NCI-H226 (cell line): ENCODE data around the gene GPR158.

Experiments
- DNase-seq: peaks from one replicate; pipeline ENCODE4 v3.0.0-alpha.2; 2015

The GPR158 gene

DNA sequence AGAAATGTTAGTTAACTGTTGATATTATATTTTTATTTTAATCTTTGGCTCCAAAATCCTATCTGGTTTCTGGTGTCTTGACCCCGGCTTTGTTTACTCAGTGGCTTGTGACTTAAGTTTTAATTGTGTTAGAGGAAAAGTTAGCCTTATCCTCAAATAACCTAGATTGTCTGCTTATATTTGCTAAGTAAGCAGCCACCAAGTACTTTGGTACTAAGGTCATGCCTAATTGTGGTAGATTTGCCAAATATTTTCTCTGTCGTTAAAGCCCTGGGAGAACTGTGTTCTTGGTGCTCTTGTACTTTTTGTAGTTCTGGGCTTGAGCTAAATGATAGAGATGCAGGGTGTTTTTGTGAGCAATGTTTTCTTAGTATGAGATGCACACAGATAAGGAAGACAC, 34.8 kb downstream of the GPR158 start:
- DNase-seq, result no peak

DNA sequence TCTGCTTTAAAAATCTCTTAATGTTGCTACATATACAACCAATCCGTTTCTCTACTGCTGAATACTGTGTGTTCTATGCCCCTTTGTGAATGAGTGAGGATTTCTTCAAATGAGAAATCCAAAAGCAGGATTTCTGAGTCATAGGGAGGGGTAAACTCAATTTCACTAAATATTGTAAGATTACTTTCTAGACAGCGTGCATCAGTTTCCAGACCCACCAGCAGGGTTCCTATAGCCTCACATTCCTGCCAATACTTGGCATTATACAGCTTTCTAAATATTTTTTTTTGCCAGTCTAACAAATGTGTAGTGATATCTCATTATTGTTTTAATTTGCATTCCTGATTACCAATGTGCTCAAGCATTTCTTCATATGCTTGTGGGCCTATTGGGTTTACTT, 35.5 kb downstream of the GPR158 start:
- no peak for DNase-seq

DNA sequence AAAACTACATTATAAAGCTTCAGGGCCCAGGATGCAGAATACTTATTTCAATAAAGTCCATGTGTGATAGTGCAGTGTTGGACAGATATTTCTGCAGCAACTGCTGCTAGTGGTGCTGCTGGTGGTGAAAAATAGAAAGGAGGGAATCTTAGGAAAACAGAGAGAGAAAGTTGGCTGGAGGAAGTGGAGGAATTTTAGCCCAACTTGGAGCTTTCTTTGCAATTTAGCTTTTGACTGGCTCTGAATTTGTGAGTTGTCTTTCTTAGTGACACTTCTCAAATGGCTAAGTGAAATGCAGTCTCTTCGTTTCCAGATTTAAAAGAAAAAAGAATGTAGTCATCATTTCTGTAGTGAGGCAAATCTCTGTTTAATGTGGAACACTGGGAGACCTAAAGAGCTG, 45.4 kb downstream of the GPR158 start:
- no peak for DNase-seq

DNA sequence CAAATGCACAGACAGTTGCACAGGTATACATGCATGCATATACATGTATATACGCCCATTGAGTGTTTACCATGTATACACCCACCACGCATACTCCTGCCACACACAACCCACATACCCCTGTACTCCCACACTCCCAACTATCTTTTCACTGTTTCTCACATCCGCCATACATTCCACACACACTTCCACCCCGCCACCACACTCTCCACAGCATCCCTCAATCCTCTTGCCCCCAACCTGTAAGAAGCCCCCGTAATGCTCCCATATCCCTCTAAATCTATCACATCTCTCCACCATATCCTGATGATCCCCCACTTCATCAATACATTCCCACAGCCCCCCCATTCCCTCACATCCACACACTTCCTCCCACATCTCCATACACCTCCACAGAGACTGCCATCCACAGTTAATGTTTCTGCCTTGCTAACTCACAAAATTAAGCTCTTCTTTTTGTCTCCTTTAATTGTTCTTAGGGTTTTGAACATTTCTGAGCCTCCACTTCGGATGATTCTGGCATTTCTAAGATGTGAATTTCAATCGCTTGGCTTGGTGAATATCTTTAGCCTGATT, 47.4 kb downstream of the GPR158 start:
- no peak for DNase-seq

DNA sequence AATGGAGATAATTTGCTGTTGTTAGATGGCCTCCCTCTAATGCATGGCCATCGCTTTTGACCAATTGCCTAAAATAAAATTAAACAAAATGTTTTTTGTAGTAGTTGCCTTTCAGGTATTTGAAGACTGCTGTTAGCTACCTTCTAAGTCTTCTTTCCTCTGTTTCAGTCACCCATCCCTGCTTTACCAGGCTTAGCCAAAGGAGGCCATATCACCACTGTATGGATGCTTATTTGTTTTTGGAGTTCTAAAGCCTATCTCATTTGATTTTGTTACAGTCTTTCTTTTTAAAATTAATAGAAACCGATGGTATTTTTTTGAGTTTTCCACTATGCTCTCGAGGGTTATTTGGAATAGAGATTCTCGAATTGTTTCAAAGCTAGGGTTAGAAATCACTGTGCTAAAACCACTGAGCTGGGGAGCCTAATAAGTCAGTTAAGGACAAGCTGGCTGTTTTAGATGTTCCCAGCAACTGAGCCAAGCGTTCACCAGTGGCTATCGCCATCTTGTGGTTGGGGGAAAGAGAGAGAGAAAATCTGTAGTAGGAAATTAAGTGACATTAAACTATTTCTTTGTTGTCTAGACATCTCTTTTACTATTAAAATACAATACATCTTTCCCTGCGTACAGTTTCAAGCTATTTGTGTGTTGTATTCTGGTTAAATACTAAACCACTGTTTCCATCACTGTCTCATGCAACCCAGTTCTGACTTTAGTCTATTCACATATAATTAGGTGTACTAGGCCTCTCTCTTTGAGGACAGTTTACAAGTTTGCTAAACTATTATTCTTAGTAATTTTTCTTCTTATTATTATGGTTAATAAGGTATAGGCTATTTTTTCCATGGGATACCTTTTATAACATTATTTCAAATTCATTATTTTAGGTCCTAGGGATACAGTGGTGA, 52.2 kb downstream of the GPR158 start:
- peak; percentile 22 for DNase-seq

DNA sequence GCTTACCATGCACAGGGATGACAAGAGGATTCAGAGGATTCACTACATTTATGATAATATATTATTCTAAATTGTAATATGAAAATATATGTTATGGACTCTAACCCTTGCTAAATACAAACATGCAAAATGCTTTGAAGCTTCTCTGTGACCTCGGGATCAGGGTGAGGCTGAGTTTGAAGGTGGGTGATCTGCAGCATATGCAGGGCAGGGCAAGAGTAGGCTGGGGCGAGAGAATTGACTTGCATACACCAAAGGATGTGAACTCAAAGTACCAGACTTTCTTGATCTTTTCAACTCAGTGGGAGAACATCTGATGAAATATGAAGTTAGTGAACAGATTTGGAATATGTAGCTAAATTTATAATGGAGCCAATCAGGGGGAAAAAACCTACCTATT, 57.0 kb downstream of the GPR158 start:
- no peak for DNase-seq

DNA sequence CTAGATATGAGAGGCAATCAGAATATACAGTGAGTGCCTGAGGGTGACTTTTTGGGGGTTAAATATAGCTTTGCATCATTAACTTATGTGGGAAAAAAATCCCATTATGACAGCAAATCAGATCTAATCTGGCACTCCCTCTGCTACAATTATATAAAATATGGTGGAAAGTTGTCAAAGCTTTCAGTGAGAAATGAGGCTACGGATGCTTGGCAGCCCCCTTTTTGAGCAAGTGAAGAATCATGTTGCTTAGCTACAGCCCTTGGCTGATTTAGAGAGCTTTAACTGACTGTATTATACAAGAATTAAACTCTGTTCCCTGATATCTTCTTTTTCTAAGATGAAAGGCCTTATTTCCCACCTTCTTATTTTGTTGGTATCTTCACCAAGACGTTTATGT, 57.4 kb downstream of the GPR158 start:
- DNase-seq, result no peak

DNA sequence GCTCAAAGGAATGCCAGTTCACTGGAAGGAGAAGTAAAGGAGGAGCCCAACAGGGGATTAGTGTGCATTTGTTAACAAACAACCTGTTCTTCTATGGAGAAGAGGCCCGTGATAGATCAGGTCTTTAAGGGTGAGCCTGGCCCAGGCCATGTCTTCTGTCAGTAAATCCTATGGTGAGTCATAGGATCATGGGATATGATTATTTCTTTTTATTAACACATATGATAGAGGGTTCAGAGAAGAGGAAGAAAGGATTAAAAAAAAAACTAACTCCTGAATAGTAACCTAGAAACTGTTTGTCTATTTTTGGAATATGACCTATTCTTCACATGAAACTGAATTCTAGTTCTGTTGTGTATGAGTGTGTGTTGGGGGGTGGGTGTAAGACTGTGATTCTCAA, 70.4 kb downstream of the GPR158 start:
- no peak for DNase-seq

DNA sequence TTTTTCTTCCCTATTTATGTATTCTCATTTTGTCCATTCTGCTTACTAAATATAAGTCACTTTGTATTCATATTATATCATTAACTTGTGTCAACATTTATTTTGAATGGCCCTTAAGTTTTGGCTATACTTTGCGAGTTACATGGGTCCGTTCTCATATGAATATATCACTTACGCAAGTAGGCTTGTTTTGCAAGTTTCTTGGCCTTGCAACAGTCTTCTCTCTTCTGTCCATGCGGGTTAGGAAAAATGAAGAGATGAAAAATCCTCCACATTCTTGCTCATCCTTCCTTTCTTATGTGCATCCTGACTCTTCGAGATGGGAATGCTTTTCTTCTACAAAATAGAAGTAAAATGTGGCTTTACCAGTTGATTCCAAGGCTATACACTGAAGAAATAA, 82.8 kb downstream of the GPR158 start:
- no peak for DNase-seq

DNA sequence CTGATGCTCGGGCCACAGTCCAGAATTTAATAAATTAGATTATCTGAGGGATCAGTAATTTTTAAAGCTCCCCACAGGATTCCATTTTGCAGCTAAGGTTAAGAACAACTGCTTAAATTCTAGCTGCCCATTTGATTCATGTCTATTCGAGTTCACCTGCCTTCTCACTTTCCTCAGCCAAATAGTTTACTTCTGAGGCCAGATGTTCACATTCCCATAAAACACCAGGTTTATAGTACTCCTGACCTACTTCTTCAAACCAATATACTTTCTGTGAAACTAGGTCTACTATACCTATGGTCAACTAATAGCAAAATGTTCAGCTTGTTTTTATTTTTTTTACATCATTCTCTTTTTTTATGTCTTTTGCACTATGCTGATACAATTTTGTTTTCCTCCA, 86.3 kb downstream of the GPR158 start:
- DNase-seq, result no peak

DNA sequence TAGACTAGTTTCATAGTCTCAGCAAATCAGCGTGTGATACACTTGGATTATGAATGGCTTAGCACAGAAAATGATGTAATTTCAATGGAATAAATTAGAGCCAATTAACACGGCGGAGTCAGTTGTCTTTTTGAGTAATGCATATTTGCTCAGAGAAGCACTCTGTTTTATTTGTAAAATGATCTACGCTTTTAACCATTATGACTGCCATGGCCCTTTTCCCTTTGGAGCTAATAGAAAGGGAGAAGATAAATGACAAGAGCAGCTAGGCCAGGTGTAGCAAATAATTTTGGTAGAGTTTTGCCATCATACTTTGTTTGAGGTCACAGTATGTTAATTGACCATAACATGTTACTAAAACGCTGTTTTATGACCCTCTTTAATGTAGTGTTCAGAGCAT, 86.8 kb downstream of the GPR158 start:
- DNase-seq, result no peak

DNA sequence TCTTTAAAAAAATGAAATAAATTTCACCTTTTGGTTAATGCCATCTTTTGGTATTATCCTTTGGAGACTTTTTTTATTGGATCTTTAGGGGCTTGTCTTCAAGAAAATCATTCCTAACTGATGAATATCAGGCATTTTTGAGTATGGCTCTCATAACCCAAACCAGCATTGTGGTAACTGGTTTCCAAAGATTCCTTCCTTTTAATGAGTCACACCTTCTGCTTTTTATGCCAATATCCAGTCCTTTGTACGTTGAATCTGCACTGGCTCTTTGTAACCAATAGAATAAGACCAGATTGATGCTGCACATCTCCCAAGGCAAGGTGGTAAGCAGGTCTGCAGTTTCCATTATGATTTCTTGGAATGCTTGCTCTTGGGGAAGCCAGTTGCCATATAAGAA, 89.1 kb downstream of the GPR158 start:
- no peak for DNase-seq

DNA sequence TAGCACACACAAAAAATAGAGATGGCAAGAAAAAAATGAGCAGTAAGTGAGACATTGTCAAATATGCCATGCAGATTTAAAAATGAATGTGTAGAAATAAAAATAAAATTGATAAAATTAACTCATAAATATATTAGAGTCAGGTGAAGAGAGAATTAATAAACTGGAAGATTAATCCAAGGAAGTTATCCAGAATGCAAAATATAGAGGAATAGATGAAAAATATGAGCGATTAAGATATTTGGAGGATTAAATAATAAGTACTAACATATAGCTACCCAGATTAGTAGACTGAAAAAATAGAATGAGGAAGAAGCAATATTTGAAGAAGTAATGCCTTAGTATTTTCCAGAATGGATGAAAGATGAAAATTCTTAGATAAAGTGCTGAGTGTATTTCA, 103.4 kb downstream of the GPR158 start:
- DNase-seq, result no peak

DNA sequence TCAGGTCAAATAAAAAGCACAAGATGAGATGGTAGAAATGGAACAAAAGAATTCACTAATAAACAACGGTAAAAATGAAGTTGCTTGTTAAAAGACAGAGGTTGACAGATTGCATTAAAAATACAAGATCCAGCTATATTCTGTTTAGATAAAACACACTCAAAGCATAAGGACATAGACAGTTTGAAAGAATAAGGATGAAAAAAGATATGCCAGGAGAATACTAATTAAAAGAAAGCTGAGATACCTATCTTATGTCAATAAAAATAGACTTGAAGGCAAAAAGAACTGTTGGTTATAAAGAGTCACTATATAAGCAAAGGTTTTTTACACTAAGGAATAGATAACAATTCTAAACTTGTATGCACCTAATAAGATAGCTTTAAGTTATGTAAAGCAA, 105.3 kb downstream of the GPR158 start:
- DNase-seq, result no peak

DNA sequence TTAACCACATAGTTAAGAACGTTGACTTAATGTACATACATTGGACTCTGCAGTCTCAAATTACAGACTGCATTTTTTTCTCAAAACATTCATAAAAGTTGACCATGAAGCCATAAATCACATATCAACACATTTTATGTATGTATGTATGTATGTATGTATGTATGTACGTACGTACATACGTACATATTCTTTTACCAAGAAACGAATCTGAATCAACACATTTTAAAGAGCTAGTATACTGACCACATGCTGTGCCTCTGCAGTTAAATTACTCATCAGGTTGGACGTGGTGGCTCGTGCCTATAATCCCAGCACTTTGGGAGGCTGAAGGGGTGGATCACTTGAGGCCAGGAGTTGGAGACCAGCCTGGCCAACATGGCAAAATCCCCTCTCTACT, 105.8 kb downstream of the GPR158 start:
- no peak for DNase-seq

DNA sequence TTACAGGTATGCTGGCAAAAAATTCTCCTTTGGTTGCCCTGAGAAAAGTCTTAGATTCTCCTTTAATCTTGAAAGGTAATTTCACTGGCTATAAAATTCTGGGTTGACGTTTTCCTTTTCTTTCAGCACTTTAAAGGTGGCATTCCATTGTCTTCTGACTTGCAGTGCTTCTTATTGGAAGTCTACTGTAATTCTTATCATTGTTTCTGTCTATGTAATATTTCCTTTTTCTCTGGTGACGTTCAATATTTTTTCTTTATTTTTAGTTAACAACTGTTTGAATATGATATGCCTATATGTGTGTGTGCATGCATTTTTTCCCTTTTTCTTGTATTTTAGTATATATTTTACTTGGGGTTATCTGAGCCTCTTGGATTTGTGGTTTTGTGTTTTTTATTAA, 111.0 kb downstream of the GPR158 start:
- DNase-seq, result no peak

DNA sequence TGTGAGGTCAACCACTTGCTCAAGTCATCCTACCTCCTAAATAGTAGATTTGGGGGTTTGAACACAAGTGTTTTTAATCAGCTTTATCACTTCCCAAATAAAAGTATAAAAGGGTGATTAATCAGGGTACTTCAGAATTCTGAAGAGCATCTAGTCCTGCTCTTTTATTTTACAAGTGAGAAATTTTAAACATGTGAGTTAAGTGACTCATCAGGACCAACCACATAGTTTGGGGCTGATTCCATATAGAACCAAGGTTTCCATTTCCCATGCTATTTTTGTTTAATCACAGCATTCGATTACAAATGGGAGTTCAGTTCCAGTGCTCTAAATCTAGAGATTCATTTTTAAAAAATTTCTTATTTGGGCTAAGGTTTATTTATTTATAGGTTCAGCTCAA, 113.4 kb downstream of the GPR158 start:
- no peak for DNase-seq

DNA sequence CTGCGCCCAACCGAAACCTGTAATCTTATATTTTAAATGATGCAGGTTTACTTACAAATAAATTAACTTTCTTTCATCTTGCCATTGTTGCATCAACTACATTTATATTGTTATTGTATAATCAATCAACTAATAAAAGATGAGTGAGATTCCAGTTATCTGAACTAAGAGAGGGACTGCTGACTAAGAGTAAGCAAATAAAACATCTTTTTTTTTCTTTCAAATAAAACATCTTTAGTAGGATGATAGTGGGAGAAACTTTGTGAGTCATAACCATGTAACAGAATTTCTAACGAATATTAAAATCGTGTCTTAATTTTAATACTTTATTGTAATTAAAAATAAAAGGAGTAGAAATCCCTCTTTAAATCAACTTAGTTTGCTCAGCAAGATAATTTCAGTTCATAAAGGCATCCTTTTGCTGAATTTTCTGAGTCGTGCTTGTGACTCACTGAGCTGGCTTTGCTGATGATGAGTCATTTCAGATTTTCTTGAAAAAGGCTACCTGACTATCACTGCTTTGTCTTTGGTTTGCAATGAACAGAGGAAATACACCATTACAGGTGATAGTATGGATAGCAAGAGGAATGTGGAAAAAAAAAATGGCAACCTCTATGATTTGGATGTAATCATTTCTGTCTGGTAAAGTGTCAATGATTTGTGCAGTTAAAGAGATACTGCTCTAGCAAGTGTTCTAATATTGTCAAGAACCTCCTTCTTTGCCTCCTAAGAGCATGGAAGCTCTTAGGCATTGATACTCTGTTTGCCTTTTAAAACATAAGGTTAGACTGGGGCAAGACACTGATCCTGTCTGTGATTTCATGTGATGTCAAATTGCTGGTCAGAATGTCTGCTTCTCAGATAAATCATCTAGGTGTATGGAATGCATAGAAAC, 119.5 kb downstream of the GPR158 start:
- peak; percentile 55 for DNase-seq

DNA sequence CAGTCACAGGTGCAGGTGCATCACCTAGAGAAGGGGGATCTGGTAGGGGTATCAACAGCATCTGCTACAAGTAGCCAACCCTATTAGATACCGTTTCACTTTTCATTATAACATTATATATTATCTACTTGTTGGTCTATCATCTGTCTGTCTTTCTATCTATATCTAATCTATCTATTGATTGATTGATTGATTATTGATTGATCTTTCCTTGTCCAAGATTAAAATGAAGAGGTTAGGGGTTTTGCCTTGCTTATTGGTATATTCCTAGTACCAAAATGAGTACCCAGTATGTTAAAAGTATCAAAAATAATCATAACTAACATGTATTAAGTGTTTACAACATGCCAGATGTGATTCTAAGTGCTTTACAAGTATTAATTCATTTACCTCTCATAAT, 121.5 kb downstream of the GPR158 start:
- DNase-seq, result no peak

DNA sequence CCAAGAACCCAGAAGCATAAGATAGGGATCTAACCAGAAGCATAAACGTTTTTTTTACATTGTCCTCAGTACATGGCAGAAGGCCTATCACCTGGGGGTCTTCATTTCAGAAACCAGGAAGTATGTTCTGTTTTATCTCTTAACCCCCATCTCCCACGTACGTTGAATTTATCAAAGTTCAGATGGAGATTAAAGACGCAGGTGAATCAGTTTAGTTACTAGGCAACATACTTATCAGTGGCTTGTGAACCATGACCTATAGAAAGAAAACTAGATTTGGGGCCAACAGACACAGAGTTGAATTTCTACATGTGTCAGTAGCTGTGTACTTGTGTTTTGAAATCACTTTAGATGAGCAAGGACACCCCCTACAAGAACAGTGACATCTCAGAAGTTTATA, 122.7 kb downstream of the GPR158 start:
- no peak for DNase-seq

DNA sequence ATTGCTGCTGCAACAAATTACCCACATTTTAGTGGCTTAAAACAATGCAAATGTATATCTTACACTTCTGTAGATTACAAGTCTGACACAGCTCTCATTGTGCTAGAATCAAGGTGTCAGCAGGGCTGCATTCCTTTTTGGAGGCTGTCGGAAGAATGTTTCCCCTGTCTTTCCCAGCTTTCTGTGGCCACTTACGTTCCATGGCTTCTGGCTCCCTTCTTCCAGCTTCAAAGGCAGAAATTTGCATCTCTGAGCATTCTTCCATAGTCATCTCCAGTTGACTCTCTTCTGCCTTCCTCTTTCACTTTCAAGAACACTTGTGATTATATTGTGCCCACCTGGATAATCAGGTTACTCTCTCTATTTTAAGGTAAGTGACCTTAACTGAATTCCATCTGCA, 125.3 kb downstream of the GPR158 start:
- no peak for DNase-seq

DNA sequence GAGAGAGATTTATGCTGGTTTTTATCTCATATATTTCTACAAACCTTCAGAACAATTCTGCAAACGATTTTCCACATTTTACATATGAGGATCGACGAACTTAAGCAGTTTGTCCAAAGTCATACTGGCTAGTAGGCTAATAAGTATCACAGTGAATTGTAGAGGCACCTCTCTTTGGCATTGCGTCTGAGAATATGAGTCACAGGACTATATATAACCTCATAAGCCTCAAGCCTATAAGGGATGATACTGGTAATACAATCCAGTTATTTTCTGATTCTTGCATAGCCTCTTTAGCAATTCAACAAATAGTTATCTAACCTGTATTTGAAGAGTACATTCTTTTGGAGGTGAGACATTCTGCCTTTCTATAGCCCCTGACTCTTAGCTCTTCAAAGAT, 129.8 kb downstream of the GPR158 start:
- no peak for DNase-seq

DNA sequence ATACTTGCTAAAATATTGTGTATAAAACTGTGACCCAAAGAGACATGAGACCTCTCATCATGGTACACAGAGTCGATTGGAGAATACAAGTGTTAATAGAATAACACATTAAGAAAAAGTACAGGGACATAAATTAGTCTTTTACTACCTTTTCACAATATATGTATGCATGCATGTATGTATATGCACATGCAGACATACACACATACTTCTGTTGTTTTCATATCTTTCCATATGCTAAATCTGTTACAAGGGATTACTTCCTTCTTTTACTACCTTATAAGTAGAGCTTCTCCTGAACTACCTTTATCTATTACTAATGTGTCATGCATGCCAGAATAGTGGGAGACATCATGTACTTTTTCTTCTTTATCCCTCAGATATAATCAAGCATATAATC, 131.6 kb downstream of the GPR158 start:
- DNase-seq, result no peak

DNA sequence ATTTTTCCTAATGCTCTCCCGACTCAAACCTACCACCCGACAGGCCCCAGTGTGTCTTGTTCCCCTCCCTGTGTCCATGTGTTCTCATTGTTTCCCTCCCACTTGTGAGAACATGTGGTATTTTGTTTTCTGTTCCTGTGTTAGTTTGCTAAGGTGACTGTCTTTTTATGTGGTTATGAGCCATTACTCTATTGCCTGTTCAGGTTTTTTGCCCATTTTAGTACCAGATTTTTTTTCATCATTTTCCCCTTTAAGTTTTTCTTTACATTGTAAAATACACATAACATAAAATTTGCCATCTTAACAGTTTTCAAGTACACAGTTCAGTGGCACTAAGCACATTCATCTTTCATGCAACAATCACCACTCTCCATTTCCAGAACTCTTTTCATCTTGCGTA, 133.5 kb downstream of the GPR158 start:
- DNase-seq, result no peak
